ENCODE results near the gene GNAQ. TPM values are rescaled to one million over a fixed set of nuclear protein-coding genes. Genes with fewer than 3 reads are reported as not detected.

GNAQ gene
- total RNA-seq, 2 donors from 2014 or later = 15.8 to 22.1 TPM

DNA sequence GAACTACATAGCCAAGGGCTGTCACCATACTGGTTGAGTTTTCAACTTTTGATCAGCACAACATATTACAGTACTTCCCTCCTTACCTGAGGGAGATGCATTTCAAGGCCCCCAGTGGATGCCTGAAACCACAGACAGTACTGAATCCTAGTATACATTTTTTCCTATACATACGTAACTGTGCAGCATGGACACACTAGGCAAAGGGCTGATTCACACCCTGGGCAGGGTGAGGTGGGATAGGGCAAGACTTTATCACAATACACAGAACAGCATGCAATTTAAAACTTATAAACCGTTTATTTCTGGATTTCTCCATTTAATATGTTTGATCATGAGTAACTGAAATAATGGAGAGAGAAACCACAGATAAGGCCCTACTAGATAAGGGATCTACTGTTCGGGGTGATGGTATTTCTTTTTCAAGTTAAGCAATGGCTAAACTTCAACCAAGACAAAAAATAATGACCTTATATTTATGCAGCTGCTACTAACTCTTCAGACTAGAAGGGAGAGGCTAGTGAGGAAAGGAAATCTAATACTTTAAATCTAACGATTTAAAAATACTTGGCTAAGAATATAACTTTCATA is 196.6 kb downstream of the GNAQ start:
- no peaks in the 10 kb centered on the region for H3K36me3 ChIP-seq (replicated peaks in 1 of 2; ENCODE audit: insufficient read depth in 1 of 2, low read depth in 2 of 2)
- no peak overlapping the region for H3K4me3 ChIP-seq
- no peaks in the 10 kb centered on the region for H3K9me3 ChIP-seq
- no peaks in the 10 kb centered on the region for H3K4me1 ChIP-seq
- ATAC-seq (no peak), DNase-seq (no peak)
- H3K27me3 ChIP-seq = no peaks in the 10 kb centered on the region
- H3K27ac ChIP-seq = no peak overlapping the region
- 46 to 48% methylated on average over 4 of the region's 4 CpGs for WGBS, 2 donors
- TF ChIP-seq, protein P1, sequence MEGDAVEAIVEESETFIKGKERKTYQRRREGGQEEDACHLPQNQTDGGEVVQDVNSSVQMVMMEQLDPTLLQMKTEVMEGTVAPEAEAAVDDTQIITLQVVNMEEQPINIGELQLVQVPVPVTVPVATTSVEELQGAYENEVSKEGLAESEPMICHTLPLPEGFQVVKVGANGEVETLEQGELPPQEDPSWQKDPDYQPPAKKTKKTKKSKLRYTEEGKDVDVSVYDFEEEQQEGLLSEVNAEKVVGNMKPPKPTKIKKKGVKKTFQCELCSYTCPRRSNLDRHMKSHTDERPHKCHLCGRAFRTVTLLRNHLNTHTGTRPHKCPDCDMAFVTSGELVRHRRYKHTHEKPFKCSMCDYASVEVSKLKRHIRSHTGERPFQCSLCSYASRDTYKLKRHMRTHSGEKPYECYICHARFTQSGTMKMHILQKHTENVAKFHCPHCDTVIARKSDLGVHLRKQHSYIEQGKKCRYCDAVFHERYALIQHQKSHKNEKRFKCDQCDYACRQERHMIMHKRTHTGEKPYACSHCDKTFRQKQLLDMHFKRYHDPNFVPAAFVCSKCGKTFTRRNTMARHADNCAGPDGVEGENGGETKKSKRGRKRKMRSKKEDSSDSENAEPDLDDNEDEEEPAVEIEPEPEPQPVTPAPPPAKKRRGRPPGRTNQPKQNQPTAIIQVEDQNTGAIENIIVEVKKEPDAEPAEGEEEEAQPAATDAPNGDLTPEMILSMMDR (IDR thresholded peaks at IDR 0.05) = no peak
- no peak for TF ChIP-seq POLR2A (IDR thresholded peaks at IDR 0.05)
- intact Hi-C loops (cut with DNase I) = no loop called here

DNA sequence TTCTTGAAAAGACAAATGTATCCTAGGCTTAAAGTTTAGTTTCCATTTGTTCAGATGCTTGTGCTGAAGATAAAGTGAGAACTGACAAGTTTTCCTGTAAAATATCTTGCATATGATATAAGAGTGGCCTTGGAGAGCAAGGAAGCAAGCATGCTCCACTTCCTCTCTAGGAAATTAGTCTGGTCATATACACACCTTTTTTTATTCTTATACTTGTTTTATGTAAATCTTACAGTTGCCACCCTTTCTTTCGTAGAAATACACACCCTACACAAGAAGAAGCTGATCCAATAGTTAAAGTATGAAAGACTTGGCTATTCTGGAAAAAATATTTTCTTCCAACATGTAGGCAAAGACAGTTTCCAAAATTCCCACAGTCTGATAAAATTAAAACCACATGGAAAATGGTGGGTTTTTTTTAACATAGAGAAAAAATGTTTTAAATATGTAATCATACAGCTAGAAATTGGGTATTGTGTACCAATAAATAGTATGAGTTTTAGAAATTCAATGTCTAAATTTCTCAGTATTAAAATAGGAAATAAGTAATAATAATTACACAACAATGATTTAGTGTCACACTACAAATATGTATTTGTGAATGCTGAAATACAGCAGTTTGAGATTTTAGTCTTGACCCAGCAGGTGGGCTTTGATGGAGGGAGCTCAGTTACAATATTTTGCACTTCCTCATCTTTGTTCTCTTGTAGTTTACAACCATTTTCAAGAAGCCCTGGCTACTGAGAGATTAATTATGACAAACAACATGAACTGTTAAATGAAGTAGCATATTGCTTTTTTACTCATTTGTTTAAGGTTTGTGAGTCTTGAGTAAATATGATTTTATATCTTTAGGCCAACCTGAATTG is 197.8 kb downstream of the GNAQ start:
- H3K4me3 ChIP-seq = no peak overlapping the region
- no peak overlapping the region for H3K27ac ChIP-seq
- DNase-seq = no peak
- intact Hi-C loops (cut with DNase I) = no loop called here
- H3K36me3 ChIP-seq (replicated peaks in 1 of 2; ENCODE audit: insufficient read depth in 1 of 2, low read depth in 2 of 2) = no peaks in the 10 kb centered on the region
- 88 to 91% methylated on average over 1 of the region's 1 CpG for WGBS, 2 donors
- H3K4me1 ChIP-seq = no peaks in the 10 kb centered on the region
- no peaks in the 10 kb centered on the region for H3K27me3 ChIP-seq
- no peak for ATAC-seq
- TF ChIP-seq, protein P1 (IDR thresholded peaks at IDR 0.05) = no peak
- no peak for TF ChIP-seq POLR2A (IDR thresholded peaks at IDR 0.05)
- H3K9me3 ChIP-seq = no peaks in the 10 kb centered on the region

DNA sequence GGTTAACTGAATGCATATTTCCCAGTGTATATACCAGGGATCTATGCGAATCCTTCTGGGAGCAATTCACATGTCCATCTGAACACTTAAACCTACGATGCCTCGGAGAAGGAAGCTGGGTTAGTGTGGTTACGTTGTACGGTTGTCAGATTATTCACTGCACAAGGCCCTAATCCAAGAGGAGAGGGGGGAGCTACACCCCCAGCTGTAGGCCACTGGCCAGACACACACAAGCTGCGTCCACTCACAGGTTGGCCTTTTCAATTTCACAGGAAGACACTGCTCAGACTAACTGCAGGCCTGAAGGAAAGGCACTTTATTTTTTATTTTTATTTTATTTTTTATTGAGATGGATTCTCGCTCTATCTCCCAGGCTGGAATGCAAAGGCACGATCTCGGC is 199.0 kb downstream of the GNAQ start:
- WGBS, 2 donors = 94 to 95% methylated on average over 9 of the region's 9 CpGs
- DNase-seq = peak in 1 of 4 donors; percentile 24
- no peak for TF ChIP-seq POLR2A (IDR thresholded peaks at IDR 0.05)
- TF ChIP-seq, protein P1 (IDR thresholded peaks at IDR 0.05) = no peak

DNA sequence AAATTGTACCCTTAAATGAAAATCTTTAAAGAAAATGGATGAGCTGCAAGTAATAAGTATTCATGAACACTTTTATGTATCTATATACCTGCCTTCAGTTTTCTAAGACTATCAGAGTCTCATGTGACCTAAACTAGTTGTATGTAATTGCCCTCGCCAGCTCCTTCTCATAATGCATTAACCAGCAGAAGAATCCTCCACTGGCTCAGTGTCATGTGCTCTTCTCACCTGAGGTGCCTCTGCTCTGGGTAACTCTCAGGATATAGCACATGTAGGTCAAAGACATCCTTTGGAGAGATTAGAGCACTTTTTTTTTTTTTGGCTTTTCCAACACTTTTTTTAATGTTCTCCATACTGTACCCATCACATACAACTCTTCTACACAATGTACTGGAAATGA is 199.8 kb downstream of the GNAQ start:
- 95 to 100% methylated on average over 1 of the region's 1 CpG for WGBS, 2 donors
- ATAC-seq = no peak
- Histone ChIP-seq H3K4me3 (no peak overlapping the region), H3K36me3 (replicated peaks in 1 of 2; ENCODE audit: insufficient read depth in 1 of 2, low read depth in 2 of 2) (no peaks in the 10 kb centered on the region), H3K27ac (no peak overlapping the region), H3K27me3 (no peaks in the 10 kb centered on the region), H3K4me1 (peaks cover 8% of the 10 kb centered on the region), H3K9me3 (no peaks in the 10 kb centered on the region)
- TF ChIP-seq, protein P1 (IDR thresholded peaks at IDR 0.05) = no peak
- TF ChIP-seq POLR2A (IDR thresholded peaks at IDR 0.05) = no peak
- DNase-seq = no peak
- intact Hi-C loops (cut with DNase I) = no loop called here

More for the DNA sequence above, 199.0 kb downstream of the GNAQ start:
- Histone ChIP-seq H3K4me3 (no peak overlapping the region), H3K27ac (no peak overlapping the region), H3K36me3 (replicated peaks in 1 of 2; ENCODE audit: insufficient read depth in 1 of 2, low read depth in 2 of 2) (no peaks in the 10 kb centered on the region), H3K9me3 (no peaks in the 10 kb centered on the region), H3K27me3 (no peaks in the 10 kb centered on the region), H3K4me1 (no peaks in the 10 kb centered on the region)
- intact Hi-C loops (cut with DNase I) = no loop called here
- ATAC-seq = no peak

All from body of pancreas (tissue), 4 donors.